Measurements from ENCODE around the gene IL3RA.
"Not testable (repeated sequence)": the region's sequence is repeated elsewhere in the genome, so short reads cannot be mapped to it uniquely, and the experiment has no call there.

The IL3RA gene

GRCh38 chrX:1316527-1316926, 20.1 kb upstream of the IL3RA start:
- TF ChIP-seq, protein P1, sequence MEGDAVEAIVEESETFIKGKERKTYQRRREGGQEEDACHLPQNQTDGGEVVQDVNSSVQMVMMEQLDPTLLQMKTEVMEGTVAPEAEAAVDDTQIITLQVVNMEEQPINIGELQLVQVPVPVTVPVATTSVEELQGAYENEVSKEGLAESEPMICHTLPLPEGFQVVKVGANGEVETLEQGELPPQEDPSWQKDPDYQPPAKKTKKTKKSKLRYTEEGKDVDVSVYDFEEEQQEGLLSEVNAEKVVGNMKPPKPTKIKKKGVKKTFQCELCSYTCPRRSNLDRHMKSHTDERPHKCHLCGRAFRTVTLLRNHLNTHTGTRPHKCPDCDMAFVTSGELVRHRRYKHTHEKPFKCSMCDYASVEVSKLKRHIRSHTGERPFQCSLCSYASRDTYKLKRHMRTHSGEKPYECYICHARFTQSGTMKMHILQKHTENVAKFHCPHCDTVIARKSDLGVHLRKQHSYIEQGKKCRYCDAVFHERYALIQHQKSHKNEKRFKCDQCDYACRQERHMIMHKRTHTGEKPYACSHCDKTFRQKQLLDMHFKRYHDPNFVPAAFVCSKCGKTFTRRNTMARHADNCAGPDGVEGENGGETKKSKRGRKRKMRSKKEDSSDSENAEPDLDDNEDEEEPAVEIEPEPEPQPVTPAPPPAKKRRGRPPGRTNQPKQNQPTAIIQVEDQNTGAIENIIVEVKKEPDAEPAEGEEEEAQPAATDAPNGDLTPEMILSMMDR (IDR thresholded peaks at IDR 0.05; ENCODE audit: low read depth, low read length): no peak
- DNase-seq (ENCODE audit: extremely low read depth, low read depth): no peak

DNA sequence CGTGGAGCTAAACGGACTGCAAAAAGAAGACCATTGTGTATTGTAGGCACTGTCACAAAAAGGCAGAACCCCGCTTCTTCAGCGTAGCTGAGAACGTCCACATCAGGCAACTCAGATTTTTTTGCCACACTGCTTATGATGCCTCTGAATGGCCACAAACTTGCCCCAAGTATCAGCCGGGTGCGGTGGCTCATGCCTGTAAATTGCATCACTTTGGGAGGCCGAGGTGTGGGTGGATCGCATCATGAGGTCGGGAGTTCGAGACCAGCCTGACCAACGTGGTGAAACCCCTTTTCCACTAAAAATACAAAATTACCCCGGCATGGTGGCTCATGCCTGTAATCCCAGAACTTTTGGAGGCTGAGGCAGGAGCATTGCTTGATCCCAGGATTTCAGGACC, 14.9 kb upstream of the IL3RA start:
- TF ChIP-seq, protein P1 (IDR thresholded peaks at IDR 0.05; ENCODE audit: low read depth, low read length): no peak

GRCh38 chrX:1322393-1322792, 14.2 kb upstream of the IL3RA start:
- TF ChIP-seq, protein P1 (IDR thresholded peaks at IDR 0.05; ENCODE audit: low read depth, low read length): no peak
- DNase-seq (ENCODE audit: extremely low read depth, low read depth): no peak

More for the DNA sequence above, 14.9 kb upstream of the IL3RA start:
- DNase-seq (ENCODE audit: extremely low read depth, low read depth): no peak

GRCh38 chrX:1323315-1323714, 13.3 kb upstream of the IL3RA start:
- DNase-seq (ENCODE audit: extremely low read depth, low read depth): no peak
- TF ChIP-seq, protein P1 (IDR thresholded peaks at IDR 0.05; ENCODE audit: low read depth, low read length): peak; percentile 16

GRCh38 chrX:1325515-1326116, 11.0 kb upstream of the IL3RA start:
- TF ChIP-seq, protein P1 (IDR thresholded peaks at IDR 0.05; ENCODE audit: low read depth, low read length): no peak
- DNase-seq (ENCODE audit: extremely low read depth, low read depth): no peak

- DNase-seq (ENCODE audit: extremely low read depth, low read depth): no peak
- TF ChIP-seq, protein P1 (IDR thresholded peaks at IDR 0.05; ENCODE audit: low read depth, low read length): no peak
These were observed 8.8 kb upstream of the IL3RA start for GRCh38 chrX:1327651-1328304.

DNA sequence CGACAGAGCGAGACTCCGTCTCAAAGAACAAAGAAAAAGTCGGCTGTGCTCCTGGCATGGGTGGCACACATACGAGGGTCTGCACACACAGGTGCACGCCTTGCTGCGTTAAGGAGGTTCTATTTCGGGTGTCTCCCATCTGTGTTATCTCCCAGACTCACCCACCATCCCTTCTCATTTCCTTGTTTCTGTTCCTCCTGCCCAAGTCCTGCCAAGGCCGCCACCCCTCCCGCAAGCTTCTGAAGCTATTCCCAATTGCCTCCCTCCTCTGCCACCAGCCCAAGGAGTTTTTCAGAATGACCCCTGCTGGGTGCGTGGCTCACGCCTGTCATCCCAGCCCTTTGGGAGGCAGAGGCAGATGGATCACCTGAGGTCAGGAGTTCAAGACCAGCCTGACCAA, 6.0 kb upstream of the IL3RA start:
- DNase-seq (ENCODE audit: extremely low read depth, low read depth): no peak
- TF ChIP-seq, protein P1 (IDR thresholded peaks at IDR 0.05; ENCODE audit: low read depth, low read length): no peak

GRCh38 chrX:1332433-1332832, 4.2 kb upstream of the IL3RA start:
- DNase-seq (ENCODE audit: extremely low read depth, low read depth): not testable (repeated sequence)
